IMR-90 (cell line): ENCODE results near the gene FBXW12. TPM values are rescaled to one million over a fixed set of nuclear protein-coding genes. Genes with fewer than 3 reads are reported as not detected.
"Not testable (repeated sequence)": the region's sequence is repeated elsewhere in the genome, so short reads cannot be mapped to it uniquely, and the experiment has no call there.

Source experiments
- ATAC-seq: fragments of 200-7000 bp; cut with Tn5 transposase; 2 replicates; pipeline ENCODE4 v1.9.1; 2020; ENCODE audit warnings: low read depth, mild to moderate bottlenecking, moderate library complexity
- BruUV-seq: library from RNA; stranded (reverse); fragments of 400-500 nt; replicated peaks from 2 replicates; lab custom pipeline; 2021; lab: Mats Ljungman, UMichigan
- CTCF ChIA-PET: fragments of 300-600 bp; formaldehyde crosslinking; extraction: SDS; loops from one replicate; lab custom pipeline; 2021; ENCODE audit warnings: antibody characterized with exemption; lab: Yijun Ruan, JAX
- POLR2A ChIA-PET: fragments of 300-600 bp; sonication (Branson Sonifier 250); formaldehyde crosslinking; loops from one replicate; lab custom pipeline; 2022; ENCODE audit warnings: antibody characterized with exemption; ENCODE audit not compliant: unreplicated experiment; lab: Charles Lee
- DNase-seq: peaks from one replicate; pipeline ENCODE4 v3.0.0; 2013
- H2AFZ ChIP-seq: replicated peaks from 2 replicates; pipeline ENCODE3; 2013; ENCODE audit warnings: low read length, mild to moderate bottlenecking; ENCODE audit not compliant: poor library complexity
- H2AK5ac ChIP-seq: 2 replicates; pipeline ENCODE4 v1.6.1; 2013; ENCODE audit warnings: low read depth, low read length, inconsistent platforms
- H2AK9ac ChIP-seq: replicated peaks from 2 replicates; pipeline ENCODE3; 2013; ENCODE audit warnings: mild to moderate bottlenecking, low read depth, low read length, moderate library complexity; ENCODE audit not compliant: poor library complexity
- H2BK120ac ChIP-seq: 2 replicates; pipeline ENCODE4 v1.6.1; 2013; ENCODE audit warnings: low read depth, low read length, inconsistent platforms
- H2BK15ac ChIP-seq: 3 replicates; pipeline ENCODE4 v1.6.1; 2013; ENCODE audit warnings: low read depth, low read length, inconsistent platforms
- H2BK20ac ChIP-seq: 2 replicates; pipeline ENCODE4 v1.6.1; 2013; ENCODE audit warnings: low read depth, mild to moderate bottlenecking, inconsistent platforms, low read length, moderate library complexity
- H2BK5ac ChIP-seq: 2 replicates; pipeline ENCODE4 v1.6.1; 2013; ENCODE audit warnings: mild to moderate bottlenecking, low read depth, low read length, inconsistent platforms; ENCODE audit not compliant: poor library complexity, severe bottlenecking
- H3K14ac ChIP-seq: replicated peaks from 2 replicates; pipeline ENCODE4 v1.6.1; 2013; ENCODE audit warnings: low read depth, low read length, inconsistent platforms
- H3K18ac ChIP-seq: 2 replicates; pipeline ENCODE4 v1.6.1; 2013; ENCODE audit warnings: low read depth, low read length, control low read depth
- H3K23ac ChIP-seq: 2 replicates; pipeline ENCODE4 v1.6.1; 2013; ENCODE audit warnings: low read depth, low read length, inconsistent platforms
- H3K27ac ChIP-seq: 2 replicates; pipeline ENCODE4 v1.5.1; 2013; ENCODE audit warnings: mild to moderate bottlenecking, control low read depth, low read length; ENCODE audit not compliant: insufficient read depth
- H3K27me3 ChIP-seq: 2 replicates; pipeline ENCODE4 v1.6.1; 2013; ENCODE audit warnings: low read length; ENCODE audit not compliant: control insufficient read depth, insufficient read depth
- H3K36me3 ChIP-seq: 2 replicates; pipeline ENCODE4 v1.6.1; 2013; ENCODE audit warnings: low read length, mixed read lengths; ENCODE audit not compliant: control insufficient read depth, insufficient read depth
- H3K4ac ChIP-seq: 2 replicates; pipeline ENCODE4 v1.6.1; 2013; ENCODE audit warnings: low read depth, low read length, inconsistent platforms
- H3K4me1 ChIP-seq: 2 replicates; pipeline ENCODE4 v1.6.1; 2013; ENCODE audit warnings: low read length, mixed read lengths; ENCODE audit not compliant: control insufficient read depth, insufficient read depth
- H3K4me2 ChIP-seq: 2 replicates; pipeline ENCODE4 v1.6.1; 2013; ENCODE audit warnings: low read depth, mild to moderate bottlenecking, control low read depth, low read length, moderate library complexity
- H3K4me3 ChIP-seq: 2 replicates; pipeline ENCODE4 v1.5.1; 2013; ENCODE audit warnings: low read depth, mild to moderate bottlenecking, control low read depth, low read length, moderate library complexity; ENCODE audit not compliant: insufficient read depth
- H3K56ac ChIP-seq: 2 replicates; pipeline ENCODE4 v1.6.1; 2013; ENCODE audit warnings: low read length, inconsistent platforms; ENCODE audit not compliant: insufficient read depth; ENCODE audit errors: extremely low read depth
- H3K79me1 ChIP-seq, 2 experiments: 2 replicates each; pipeline ENCODE4 v1.6.1; 2013; ENCODE audit warnings: low read length in 2 of 2, inconsistent platforms in 1 of 2, low read depth in 1 of 2
- H3K9ac ChIP-seq: 2 replicates; pipeline ENCODE4 v1.6.1; 2013; ENCODE audit warnings: low read depth, low read length, control low read depth
- H3K9me1 ChIP-seq: 2 replicates; pipeline ENCODE4 v1.6.1; 2013; ENCODE audit warnings: low read length, inconsistent platforms; ENCODE audit not compliant: insufficient read depth
- H3K9me3 ChIP-seq: 2 replicates; pipeline ENCODE4 v1.6.1; 2013; ENCODE audit warnings: low read length; ENCODE audit not compliant: control insufficient read depth, insufficient read depth
- H4K20me1 ChIP-seq: 2 replicates; pipeline ENCODE4 v1.6.1; 2013; ENCODE audit warnings: low read length, inconsistent platforms; ENCODE audit not compliant: insufficient read depth
- H4K5ac ChIP-seq: 2 replicates; pipeline ENCODE4 v1.6.1; 2013; ENCODE audit warnings: mild to moderate bottlenecking, low read depth, low read length, control low read depth
- H4K8ac ChIP-seq, 2 experiments: 2 replicates each; pipeline ENCODE4 v1.6.1; 2013; ENCODE audit warnings: low read depth in 2 of 2, low read length in 2 of 2, control low read depth in 1 of 2, inconsistent platforms in 1 of 2
- H4K91ac ChIP-seq: 2 replicates; pipeline ENCODE4 v1.6.1; 2013; ENCODE audit warnings: low read depth, low read length, inconsistent platforms; ENCODE audit not compliant: insufficient read depth
- WGBS, 2 experiments: methylation state at CpG; one replicate each; pipeline versions ENCODE4 v1.1.5 to v1.1.7; 2013; ENCODE audit warnings: missing lambda C conversion rate in 2 of 2; ENCODE audit not compliant: insufficient read length in 1 of 2; ENCODE audit errors: extremely low coverage in 2 of 2; 5-methylcytosine and 5-hydroxymethylcytosine counted together
- dilution Hi-C: fragments of 300-500 bp; cut with HindIII; formaldehyde crosslinking; loops from one replicate; pipeline ENCODE4 v1.14.3; 2018; ENCODE audit warnings: low sequenced_read_pairs; ENCODE audit not compliant: unreplicated experiment
- in situ Hi-C: fragments of 300-500 bp; cut with MboI; formaldehyde crosslinking; loops from 3 replicates; pipeline ENCODE4 v1.14.3; 2019; ENCODE audit warnings: low sequenced_read_pairs, inconsistent platforms, mixed read lengths
- intact Hi-C: fragments of 100-400 bp; cut with micrococcal nuclease; formaldehyde crosslinking; loops from 2 replicates; pipeline ENCODE4 v1.10.0; 2022
- polyA plus RNA-seq, 3 experiments: library from polyadenylated mRNA; depleted of rRNA; stranded (reverse); fragments of >200 nt; gene quantifications; 2 replicates each; pipeline ENCODE4 v1.2.3, GENCODE V29; 2012; ENCODE audit warnings: low replicate concordance in 1 of 3
- total RNA-seq: library from RNA; depleted of rRNA; stranded (reverse); fragments of >200 nt; gene quantifications from 2 replicates; pipeline ENCODE4 v1.2.3, GENCODE V29; 2012

The FBXW12 gene
- total and polyA plus RNA-seq, 2 of the 4 experiments (the other 2 are of a cell fraction): not detected

GRCh38 chr3:48331706-48332435, 40.1 kb upstream of the FBXW12 start:
- H3K4me2 ChIP-seq, H2AK9ac ChIP-seq, H2BK20ac ChIP-seq, H3K9me3 ChIP-seq, H3K9ac ChIP-seq, H4K5ac ChIP-seq, ATAC-seq, intact Hi-C loops, H4K8ac ChIP-seq, POLR2A ChIA-PET, H3K4me1 ChIP-seq, H3K14ac ChIP-seq, H3K36me3 ChIP-seq, H3K27ac ChIP-seq, H3K23ac ChIP-seq, H3K56ac ChIP-seq, DNase-seq, H3K4me3 ChIP-seq, BruUV-seq, H4K91ac ChIP-seq, H2BK5ac ChIP-seq, H2AFZ ChIP-seq, H3K79me1 ChIP-seq, H3K4ac ChIP-seq, dilution Hi-C loops, H3K9me1 ChIP-seq, CTCF ChIA-PET, H2BK15ac ChIP-seq, H2BK120ac ChIP-seq, H3K18ac ChIP-seq, in situ Hi-C loops, H2AK5ac ChIP-seq, H4K20me1 ChIP-seq: not testable (repeated sequence)
- peaks cover 24% of the 10 kb centered on the region for H3K27me3 ChIP-seq
- WGBS, 2 experiments: 86% methylated on average over 5 of the region's 10 CpGs; no CpG with 5 or more reads in 1 of the 2 experiments

DNA sequence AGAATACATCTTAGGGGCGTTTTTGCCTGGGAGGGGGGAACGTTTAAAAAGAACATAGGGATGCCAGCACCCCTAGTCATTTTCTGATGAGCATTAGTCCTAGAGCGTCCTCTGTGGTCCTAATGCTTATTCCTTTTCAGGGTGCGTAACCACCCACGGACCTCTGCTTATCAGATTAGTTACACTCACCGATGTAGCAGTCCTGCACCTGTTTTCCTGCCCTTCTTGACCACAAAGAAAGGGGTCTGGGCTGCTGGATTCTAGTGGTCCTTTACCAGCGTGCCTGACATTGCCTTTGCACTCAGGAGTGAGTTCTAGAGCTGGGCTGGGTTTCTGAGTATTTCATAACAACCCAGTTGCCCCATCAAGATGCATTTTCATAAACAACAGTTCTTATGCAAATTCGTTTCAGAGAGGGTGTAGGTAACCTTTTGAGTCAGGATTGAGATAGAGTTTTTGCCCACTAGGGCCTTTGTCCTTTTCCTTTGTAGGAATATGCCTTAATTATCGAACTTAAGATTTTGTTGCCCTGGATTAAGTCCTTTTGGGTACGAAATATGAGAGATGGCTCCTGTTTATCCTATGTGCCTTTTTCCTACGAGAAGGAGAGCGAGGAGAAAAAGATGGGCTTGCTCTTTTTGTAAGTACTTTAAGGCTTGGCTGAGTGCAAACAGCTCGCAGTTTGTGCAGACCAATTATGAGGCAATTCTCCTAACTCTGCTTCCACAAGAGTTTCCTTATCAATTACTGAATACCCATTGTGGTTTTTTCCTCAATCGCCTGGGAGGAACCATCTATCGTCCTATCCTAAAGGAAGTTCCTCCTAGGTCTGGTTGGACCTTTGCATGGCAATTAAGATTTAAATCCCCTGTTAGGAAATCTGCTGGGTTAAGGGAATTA, 38.4 kb upstream of the FBXW12 start, which contains the start of gene SPINK8:
TSS of gene SPINK8 (minus strand) at position 316 of the 900 bp plus-strand sequence. CDS start 5,320 bp downstream, outside the sequence.
- H4K8ac ChIP-seq, CTCF ChIA-PET, H3K9me1 ChIP-seq, H2BK20ac ChIP-seq, H3K23ac ChIP-seq, H3K4me3 ChIP-seq, H3K36me3 ChIP-seq, H4K5ac ChIP-seq, in situ Hi-C loops, H2AFZ ChIP-seq, intact Hi-C loops, H2AK5ac ChIP-seq, H2BK120ac ChIP-seq, H3K79me1 ChIP-seq, H2AK9ac ChIP-seq, H3K56ac ChIP-seq, H3K4me1 ChIP-seq, H3K9me3 ChIP-seq, ATAC-seq, dilution Hi-C loops, H3K9ac ChIP-seq, H4K91ac ChIP-seq, BruUV-seq, H2BK15ac ChIP-seq, H3K14ac ChIP-seq, H3K27ac ChIP-seq, H2BK5ac ChIP-seq, H3K4me2 ChIP-seq, DNase-seq, H3K4ac ChIP-seq, H3K18ac ChIP-seq, H4K20me1 ChIP-seq: not testable (repeated sequence)
- POLR2A ChIA-PET: interaction anchor here (0.6 kb wide), 1 partner anchor 15 kb away, joined by 10 read pairs; no protein-coding TSS in a partner anchor
- peaks cover 17% of the 10 kb centered on the region for H3K27me3 ChIP-seq
- WGBS, 2 experiments: no CpG with 5 or more reads among the region's 15 CpGs
